GM12891 (cell line): ENCODE data around the gene CHRNA10.

ENCODE experiments used
- PAX5 ChIP-seq: IDR thresholded peaks from 2 replicates; pipeline ENCODE4 v1.6.1; 2011; ENCODE audit warnings: low read length, moderate library complexity, mild to moderate bottlenecking; ENCODE audit not compliant: insufficient read depth, severe bottlenecking
- POLR2A ChIP-seq: IDR thresholded peaks from 2 replicates; pipeline ENCODE4 v1.6.1; 2011; ENCODE audit warnings: low read depth, low read length, control low read depth
- POLR2AphosphoS5 ChIP-seq: IDR thresholded peaks from 2 replicates; pipeline ENCODE4 v1.6.1; 2011; ENCODE audit warnings: low read depth, low read length, control low read depth
- SPI1 ChIP-seq: IDR thresholded peaks from 2 replicates; pipeline ENCODE4 v1.6.1; 2011; ENCODE audit warnings: low read depth, low read length, control low read depth
- TAF1 ChIP-seq: IDR thresholded peaks from 2 replicates; pipeline ENCODE4 v1.6.1; 2011; ENCODE audit warnings: low read depth, low read length, control low read depth

- TF ChIP-seq TAF1 (no peak), POLR2A (no peak), POLR2AphosphoS5 (no peak), SPI1 (no peak), PAX5 (no peak)
Measured at GRCh38 chr11:3712274-3712673, 41.1 kb upstream of the CHRNA10 start.
